Measurements from ENCODE around the gene GJD4.

The GJD4 gene

DNA sequence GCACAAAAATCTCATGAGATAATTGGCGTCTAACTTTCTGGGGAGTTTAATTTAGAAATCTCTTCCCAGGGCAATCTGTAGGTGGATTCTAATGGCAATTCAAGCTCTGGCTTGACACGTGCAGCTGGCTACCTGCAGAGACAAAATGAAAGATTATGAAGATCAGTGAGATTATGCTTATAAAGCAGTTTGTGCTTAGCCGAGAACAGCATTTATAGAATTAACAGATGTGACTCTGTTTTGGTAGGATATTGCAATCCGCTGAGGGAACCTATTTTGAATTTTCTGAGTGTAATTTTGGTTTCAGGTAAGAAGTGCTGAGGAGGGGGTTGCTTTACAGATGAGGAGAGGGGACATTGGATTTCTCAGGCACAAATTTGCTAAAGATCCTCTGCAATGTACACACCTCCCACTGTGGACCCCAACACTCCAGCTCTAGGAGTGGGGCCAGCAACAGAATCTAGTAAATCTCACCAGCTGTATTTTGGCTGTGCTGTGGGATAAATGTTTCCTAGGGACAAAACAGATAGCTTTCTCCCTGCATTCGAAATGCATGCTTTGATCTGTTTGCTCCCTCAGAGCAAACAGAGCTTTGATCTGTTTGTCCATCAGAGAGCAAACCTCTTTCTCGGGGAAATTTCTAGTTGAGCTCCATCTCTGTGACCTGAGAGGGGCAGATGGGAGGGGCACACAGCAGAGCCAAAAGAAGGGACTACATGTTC is 7.4 kb downstream of the GJD4 start:
- Histone ChIP-seq H3K36me3 (ENCODE audit: control insufficient read depth in 1 of 2, insufficient read depth in 2 of 2, low read length in 2 of 2) (no peaks in the 10 kb centered on the region), H3K9me3 (ENCODE audit: control insufficient read depth in 1 of 2, low read length in 2 of 2) (no peaks in the 10 kb centered on the region), H3K27me3 (ENCODE audit: control insufficient read depth in 1 of 2, insufficient read depth in 2 of 2, low read length in 2 of 2) (peaks cover 5 to 7% of the 10 kb centered on the region in 2 donors), H3K9ac (ENCODE audit: low read depth in 1 of 2, low read length in 2 of 2) (no peak overlapping the region), H3K4me3 (ENCODE audit: low read depth in 1 of 2, low read length in 2 of 2) (no peak overlapping the region), H3K4me1 (ENCODE audit: control insufficient read depth in 1 of 2, insufficient read depth in 2 of 2, low read length in 2 of 2) (no peaks in the 10 kb centered on the region), H3K27ac (ENCODE audit: low read depth, low read length) (no peak overlapping the region)

DNA sequence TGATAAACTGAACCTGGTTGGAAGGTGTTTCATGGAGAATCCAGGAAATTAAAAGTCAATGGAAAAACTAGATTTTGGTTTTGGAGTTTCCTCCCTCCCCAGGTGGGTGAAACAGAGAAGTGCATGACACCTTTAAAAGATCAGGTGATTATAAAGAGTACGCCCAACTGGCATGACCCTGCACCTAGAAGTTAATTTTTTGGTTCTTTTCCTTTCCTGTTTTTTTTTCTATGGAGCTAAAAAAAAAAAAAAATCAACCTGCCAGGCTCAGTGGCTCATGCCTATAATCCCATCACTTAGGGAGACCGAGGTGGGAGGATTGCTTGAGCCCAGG is 7.9 kb downstream of the GJD4 start:
- H3K27me3 ChIP-seq (ENCODE audit: control insufficient read depth in 1 of 2, insufficient read depth in 2 of 2, low read length in 2 of 2): peaks cover 0 to 2% of the 10 kb centered on the region in 2 donors
- no peaks in the 10 kb centered on the region for H3K9me3 ChIP-seq (ENCODE audit: control insufficient read depth in 1 of 2, low read length in 2 of 2)
- H3K9ac ChIP-seq (ENCODE audit: low read depth in 1 of 2, low read length in 2 of 2): no peak overlapping the region
- no peak overlapping the region for H3K4me3 ChIP-seq (ENCODE audit: low read depth in 1 of 2, low read length in 2 of 2)
- no peaks in the 10 kb centered on the region for H3K4me1 ChIP-seq (ENCODE audit: control insufficient read depth in 1 of 2, insufficient read depth in 2 of 2, low read length in 2 of 2)
- H3K36me3 ChIP-seq (ENCODE audit: control insufficient read depth in 1 of 2, insufficient read depth in 2 of 2, low read length in 2 of 2): no peaks in the 10 kb centered on the region
- no peak overlapping the region for H3K27ac ChIP-seq (ENCODE audit: low read depth, low read length)

DNA sequence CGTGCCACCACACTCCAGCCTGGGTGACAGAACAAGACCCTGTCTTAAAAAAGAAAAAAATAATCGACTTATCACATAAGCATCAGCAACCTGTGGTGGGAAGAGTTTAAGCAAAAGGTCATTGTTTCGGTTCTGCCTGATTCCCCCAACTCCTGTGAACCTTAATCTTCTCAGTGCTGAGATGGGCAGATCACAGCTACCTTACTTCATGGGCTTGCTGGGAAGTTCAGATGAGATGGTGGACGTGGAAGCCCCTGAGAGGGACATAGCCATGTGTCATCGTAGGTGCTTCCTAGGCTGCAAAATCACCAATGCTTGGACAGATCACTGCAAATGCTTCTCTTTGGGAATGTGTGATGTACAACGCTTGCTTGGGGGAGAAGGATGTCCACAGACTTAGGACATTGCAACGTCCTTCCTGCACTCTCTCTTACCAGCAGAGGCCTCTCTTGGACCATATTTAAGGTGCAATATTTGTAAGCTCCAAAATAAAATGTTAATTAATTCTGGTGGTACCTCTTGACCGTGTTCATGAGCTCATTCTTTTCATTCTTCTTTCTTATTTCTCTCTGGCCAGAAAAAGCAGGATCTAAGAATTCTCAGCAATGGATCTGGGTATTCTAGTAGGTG is 8.6 kb downstream of the GJD4 start:
- H3K27me3 ChIP-seq (ENCODE audit: control insufficient read depth in 1 of 2, insufficient read depth in 2 of 2, low read length in 2 of 2): no peaks in the 10 kb centered on the region
- no peak overlapping the region for H3K4me3 ChIP-seq (ENCODE audit: low read depth in 1 of 2, low read length in 2 of 2)
- no peak overlapping the region for H3K27ac ChIP-seq (ENCODE audit: low read depth, low read length)
- H3K9ac ChIP-seq (ENCODE audit: low read depth in 1 of 2, low read length in 2 of 2): no peak overlapping the region
- no peaks in the 10 kb centered on the region for H3K9me3 ChIP-seq (ENCODE audit: control insufficient read depth in 1 of 2, low read length in 2 of 2)
- H3K36me3 ChIP-seq (ENCODE audit: control insufficient read depth in 1 of 2, insufficient read depth in 2 of 2, low read length in 2 of 2): no peaks in the 10 kb centered on the region
- no peaks in the 10 kb centered on the region for H3K4me1 ChIP-seq (ENCODE audit: control insufficient read depth in 1 of 2, insufficient read depth in 2 of 2, low read length in 2 of 2)

DNA sequence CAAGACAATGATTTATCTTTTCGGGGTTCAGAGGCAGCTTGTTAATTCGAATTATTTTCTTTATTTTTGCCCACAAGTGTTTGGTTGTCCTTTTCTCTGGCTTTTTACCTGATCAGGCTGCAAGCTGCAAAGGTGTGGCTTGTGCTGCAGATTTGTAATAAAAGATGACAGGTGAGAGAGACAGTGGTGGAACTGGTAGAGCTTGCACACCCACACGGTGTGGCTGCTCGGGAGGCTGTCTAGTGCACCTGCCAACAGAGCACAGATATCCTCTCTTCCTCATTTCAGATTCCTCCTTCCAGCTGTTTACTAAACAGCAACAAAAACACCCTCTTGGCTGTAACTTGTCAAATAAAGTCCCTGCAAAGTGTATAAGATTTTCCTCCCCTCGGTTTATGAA is 9.2 kb downstream of the GJD4 start:
- Histone ChIP-seq H3K9me3 (ENCODE audit: control insufficient read depth in 1 of 2, low read length in 2 of 2) (no peaks in the 10 kb centered on the region), H3K27me3 (ENCODE audit: control insufficient read depth in 1 of 2, insufficient read depth in 2 of 2, low read length in 2 of 2) (no peaks in the 10 kb centered on the region)

DNA sequence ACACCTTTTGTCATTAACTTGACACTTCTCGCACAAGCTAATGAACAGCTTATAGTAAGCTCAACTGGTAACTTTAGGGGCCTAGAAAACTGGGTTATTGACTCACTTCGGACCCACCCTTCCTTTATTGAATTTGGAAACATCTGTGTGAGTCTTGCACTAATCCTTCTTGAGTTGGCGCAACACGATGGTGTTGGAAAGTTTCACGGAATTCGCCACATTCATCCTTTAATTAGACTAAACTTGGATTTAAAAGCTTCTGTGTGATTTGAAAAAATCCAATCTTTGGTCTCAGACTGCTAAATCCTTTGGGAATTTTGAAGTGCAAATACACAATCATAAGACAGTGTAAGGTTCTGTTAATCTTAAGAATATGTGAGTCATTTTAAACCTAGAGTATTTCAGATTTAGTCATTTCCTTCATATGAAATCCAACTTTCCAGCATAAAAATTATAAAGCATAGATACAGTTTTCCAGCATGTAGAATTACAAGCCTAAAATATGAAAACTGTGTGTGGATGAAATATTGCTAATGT is 21.9 kb downstream of the GJD4 start:
- Histone ChIP-seq H3K27ac (ENCODE audit: low read depth, low read length) (no peak overlapping the region), H3K4me1 (ENCODE audit: control insufficient read depth in 1 of 2, insufficient read depth in 2 of 2, low read length in 2 of 2) (no peaks in the 10 kb centered on the region), H3K9me3 (ENCODE audit: control insufficient read depth in 1 of 2, low read length in 2 of 2) (no peaks in the 10 kb centered on the region), H3K36me3 (ENCODE audit: control insufficient read depth in 1 of 2, insufficient read depth in 2 of 2, low read length in 2 of 2) (no peaks in the 10 kb centered on the region), H3K27me3 (ENCODE audit: control insufficient read depth in 1 of 2, insufficient read depth in 2 of 2, low read length in 2 of 2) (no peaks in the 10 kb centered on the region), H3K9ac (ENCODE audit: low read depth in 1 of 2, low read length in 2 of 2) (no peak overlapping the region), H3K4me3 (ENCODE audit: low read depth in 1 of 2, low read length in 2 of 2) (no peak overlapping the region)

More for the DNA sequence above, 9.2 kb downstream of the GJD4 start:
- no peak overlapping the region for H3K9ac ChIP-seq (ENCODE audit: low read depth in 1 of 2, low read length in 2 of 2)
- H3K36me3 ChIP-seq (ENCODE audit: control insufficient read depth in 1 of 2, insufficient read depth in 2 of 2, low read length in 2 of 2): no peaks in the 10 kb centered on the region
- no peak overlapping the region for H3K4me3 ChIP-seq (ENCODE audit: low read depth in 1 of 2, low read length in 2 of 2)
- no peak overlapping the region for H3K27ac ChIP-seq (ENCODE audit: low read depth, low read length)
- H3K4me1 ChIP-seq (ENCODE audit: control insufficient read depth in 1 of 2, insufficient read depth in 2 of 2, low read length in 2 of 2): no peaks in the 10 kb centered on the region

DNA sequence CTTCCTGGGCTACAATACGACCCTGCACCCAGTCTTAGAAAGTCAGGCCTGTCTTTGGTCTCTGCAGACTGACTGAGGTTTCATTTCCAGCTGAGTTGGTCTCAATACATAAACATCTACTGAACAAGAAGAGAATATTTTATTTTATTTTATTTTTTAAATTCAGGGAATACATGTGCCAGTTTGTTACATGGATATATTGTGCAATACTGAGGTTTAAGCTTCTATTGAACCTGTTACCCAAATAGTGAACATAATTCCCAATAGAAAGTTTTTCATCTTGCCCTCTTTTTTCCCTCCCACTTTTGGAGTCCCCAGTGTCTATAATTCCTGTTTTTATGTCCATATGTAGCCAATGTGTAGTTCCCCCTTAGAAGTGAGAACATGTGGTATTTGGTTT is 26.3 kb downstream of the GJD4 start:
- no peak overlapping the region for H3K4me3 ChIP-seq (ENCODE audit: low read depth in 1 of 2, low read length in 2 of 2)
- H3K9ac ChIP-seq (ENCODE audit: low read depth in 1 of 2, low read length in 2 of 2): no peak overlapping the region
- no peak overlapping the region for H3K27ac ChIP-seq (ENCODE audit: low read depth, low read length)
- peaks cover 0 to 2% of the 10 kb centered on the region in 2 donors for H3K27me3 ChIP-seq (ENCODE audit: control insufficient read depth in 1 of 2, insufficient read depth in 2 of 2, low read length in 2 of 2)
- no peaks in the 10 kb centered on the region for H3K4me1 ChIP-seq (ENCODE audit: control insufficient read depth in 1 of 2, insufficient read depth in 2 of 2, low read length in 2 of 2)
- H3K9me3 ChIP-seq (ENCODE audit: control insufficient read depth in 1 of 2, low read length in 2 of 2): no peaks in the 10 kb centered on the region
- H3K36me3 ChIP-seq (ENCODE audit: control insufficient read depth in 1 of 2, insufficient read depth in 2 of 2, low read length in 2 of 2): no peaks in the 10 kb centered on the region

DNA sequence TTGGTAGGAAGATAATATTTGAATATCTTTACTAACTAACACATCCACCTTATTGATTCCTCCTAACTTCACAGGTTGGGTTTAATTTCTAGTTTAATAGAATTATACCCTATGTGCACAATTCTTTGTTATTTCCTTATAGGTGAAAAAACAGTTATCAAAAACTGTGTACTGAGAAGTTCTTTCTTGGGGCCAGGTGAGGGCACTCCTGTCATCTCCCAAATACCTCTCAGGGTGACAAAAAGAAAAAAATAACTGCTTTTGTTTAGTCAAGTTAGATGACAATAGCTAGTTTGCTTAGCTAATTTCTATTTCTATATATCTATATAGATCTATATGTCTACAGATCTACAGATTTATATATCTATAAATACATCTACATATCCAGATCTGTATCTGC is 26.9 kb downstream of the GJD4 start:
- Histone ChIP-seq H3K4me1 (ENCODE audit: control insufficient read depth in 1 of 2, insufficient read depth in 2 of 2, low read length in 2 of 2) (no peaks in the 10 kb centered on the region), H3K9me3 (ENCODE audit: control insufficient read depth in 1 of 2, low read length in 2 of 2) (no peaks in the 10 kb centered on the region), H3K9ac (ENCODE audit: low read depth in 1 of 2, low read length in 2 of 2) (no peak overlapping the region), H3K4me3 (ENCODE audit: low read depth in 1 of 2, low read length in 2 of 2) (no peak overlapping the region), H3K27ac (ENCODE audit: low read depth, low read length) (no peak overlapping the region), H3K27me3 (ENCODE audit: control insufficient read depth in 1 of 2, insufficient read depth in 2 of 2, low read length in 2 of 2) (peaks cover 3 to 6% of the 10 kb centered on the region in 2 donors), H3K36me3 (ENCODE audit: control insufficient read depth in 1 of 2, insufficient read depth in 2 of 2, low read length in 2 of 2) (no peaks in the 10 kb centered on the region)

DNA sequence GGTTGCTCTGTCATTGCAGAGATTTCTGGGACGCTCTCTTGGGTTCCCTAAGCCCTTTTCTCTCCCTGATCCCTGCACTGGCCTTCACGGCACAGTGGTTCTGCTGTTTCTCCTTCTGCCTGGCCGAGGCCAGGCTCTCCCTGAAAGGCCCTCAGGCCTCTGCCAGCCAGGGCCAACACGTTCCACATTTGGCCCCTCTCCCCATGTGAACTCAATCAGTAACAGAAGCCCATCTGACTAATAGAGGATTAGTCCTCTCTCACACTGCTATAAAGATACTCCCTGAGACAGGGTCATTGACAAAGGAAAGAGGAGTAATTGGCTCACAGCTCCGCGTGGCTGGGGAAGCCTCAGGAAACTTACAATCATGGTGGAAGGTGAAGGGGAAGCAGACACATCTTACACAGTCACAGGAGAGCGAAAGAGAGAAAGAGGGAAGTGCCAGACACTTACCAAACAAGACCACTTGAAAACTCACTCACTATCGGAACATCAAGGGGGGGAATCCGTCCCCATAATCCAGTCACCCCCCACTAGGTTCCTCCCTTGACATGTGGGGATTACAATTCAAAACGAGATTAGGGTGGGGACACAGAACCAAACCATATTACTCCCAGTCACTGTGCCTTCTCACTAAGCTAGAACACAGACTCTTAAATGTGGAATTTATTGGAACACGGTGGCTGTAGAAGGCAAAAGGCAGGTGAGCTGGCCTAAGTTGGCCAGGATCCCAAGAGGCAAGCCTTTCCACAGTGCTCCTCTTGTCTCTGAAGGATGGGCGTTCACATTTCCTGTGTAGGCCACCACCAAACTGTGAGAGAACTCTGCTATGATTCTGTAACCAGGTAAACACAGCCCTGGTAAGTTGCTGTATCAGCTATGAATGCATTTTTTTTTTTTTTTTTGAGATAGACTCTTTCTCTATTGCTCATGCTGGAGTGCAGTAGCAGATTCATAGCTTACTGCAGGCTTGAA is 28.2 kb downstream of the GJD4 start:
- H3K9ac ChIP-seq (ENCODE audit: low read depth in 1 of 2, low read length in 2 of 2): no peak overlapping the region
- H3K36me3 ChIP-seq (ENCODE audit: control insufficient read depth in 1 of 2, insufficient read depth in 2 of 2, low read length in 2 of 2): no peaks in the 10 kb centered on the region
- H3K9me3 ChIP-seq (ENCODE audit: control insufficient read depth in 1 of 2, low read length in 2 of 2): no peaks in the 10 kb centered on the region
- peaks cover 6 to 11% of the 10 kb centered on the region in 2 donors for H3K27me3 ChIP-seq (ENCODE audit: control insufficient read depth in 1 of 2, insufficient read depth in 2 of 2, low read length in 2 of 2)
- H3K4me1 ChIP-seq (ENCODE audit: control insufficient read depth in 1 of 2, insufficient read depth in 2 of 2, low read length in 2 of 2): no peaks in the 10 kb centered on the region
- no peak overlapping the region for H3K4me3 ChIP-seq (ENCODE audit: low read depth in 1 of 2, low read length in 2 of 2)
- no peak overlapping the region for H3K27ac ChIP-seq (ENCODE audit: low read depth, low read length)

DNA sequence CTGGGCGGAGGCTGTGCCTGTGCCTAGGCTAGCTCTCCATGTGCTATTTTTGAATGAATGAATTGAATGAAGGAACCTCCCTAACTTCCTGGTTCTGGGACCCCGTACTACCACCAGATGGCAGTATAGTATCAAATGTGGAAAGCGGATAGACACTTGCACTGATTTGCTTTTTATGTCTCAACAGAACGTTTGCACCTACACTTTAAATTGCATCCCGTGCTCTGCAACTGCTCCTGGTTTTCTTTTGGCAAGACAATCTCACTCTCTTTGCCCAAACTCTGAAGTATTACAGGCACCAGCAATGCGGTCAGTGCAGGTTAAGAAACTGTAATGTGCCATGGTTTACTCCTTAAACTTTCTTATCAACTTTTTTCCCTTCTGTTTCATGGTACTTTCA is 30.4 kb downstream of the GJD4 start:
- Histone ChIP-seq H3K9ac (ENCODE audit: low read depth in 1 of 2, low read length in 2 of 2) (no peak overlapping the region), H3K9me3 (ENCODE audit: control insufficient read depth in 1 of 2, low read length in 2 of 2) (no peaks in the 10 kb centered on the region), H3K27ac (ENCODE audit: low read depth, low read length) (no peak overlapping the region), H3K36me3 (ENCODE audit: control insufficient read depth in 1 of 2, insufficient read depth in 2 of 2, low read length in 2 of 2) (no peaks in the 10 kb centered on the region), H3K4me3 (ENCODE audit: low read depth in 1 of 2, low read length in 2 of 2) (no peak overlapping the region), H3K27me3 (ENCODE audit: control insufficient read depth in 1 of 2, insufficient read depth in 2 of 2, low read length in 2 of 2) (peaks cover 13 to 16% of the 10 kb centered on the region in 2 donors), H3K4me1 (ENCODE audit: control insufficient read depth in 1 of 2, insufficient read depth in 2 of 2, low read length in 2 of 2) (peaks cover 4 to 10% of the 10 kb centered on the region in 2 donors)

DNA sequence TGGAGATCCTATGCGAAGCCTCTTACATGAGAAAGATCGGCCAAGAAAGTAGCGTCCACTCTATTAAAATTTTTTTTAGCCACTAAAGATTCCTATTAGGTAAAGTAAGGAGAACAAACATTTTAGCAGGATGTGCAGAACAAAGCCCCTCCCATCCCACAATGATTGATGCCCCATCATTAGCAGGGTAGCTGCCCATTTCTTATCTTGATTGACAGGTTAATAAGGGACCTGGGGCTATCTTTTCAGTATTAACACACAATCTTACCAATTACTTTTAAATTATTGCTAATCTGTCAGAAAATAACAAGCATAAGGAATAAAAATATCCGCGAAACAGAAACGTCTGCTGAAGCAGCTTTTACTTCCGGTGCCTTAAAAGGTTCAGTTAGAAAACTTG is 31.8 kb downstream of the GJD4 start:
- Histone ChIP-seq H3K27ac (ENCODE audit: low read depth, low read length) (no peak overlapping the region), H3K27me3 (ENCODE audit: control insufficient read depth in 1 of 2, insufficient read depth in 2 of 2, low read length in 2 of 2) (peaks cover 13 to 16% of the 10 kb centered on the region in 2 donors), H3K9ac (ENCODE audit: low read depth in 1 of 2, low read length in 2 of 2) (no peak overlapping the region), H3K36me3 (ENCODE audit: control insufficient read depth in 1 of 2, insufficient read depth in 2 of 2, low read length in 2 of 2) (no peaks in the 10 kb centered on the region), H3K9me3 (ENCODE audit: control insufficient read depth in 1 of 2, low read length in 2 of 2) (no peaks in the 10 kb centered on the region), H3K4me1 (ENCODE audit: control insufficient read depth in 1 of 2, insufficient read depth in 2 of 2, low read length in 2 of 2) (peaks cover 4 to 16% of the 10 kb centered on the region in 2 donors), H3K4me3 (ENCODE audit: low read depth in 1 of 2, low read length in 2 of 2) (no peak overlapping the region)
